Stimulated activated CD4-positive, alpha-beta T cell treated with anti-CD3 and anti-CD28 coated beads, Interleukin-12 subunit alpha, Interleukin-12 subunit beta, amount 100 ng/mL, for 4 hours (primary cell): ENCODE results near the gene TSR2.
"Not testable (repeated sequence)": the region's sequence is repeated elsewhere in the genome, so short reads cannot be mapped to it uniquely, and the experiment has no call there.

Experiments used
- DNase-seq: peaks from one replicate; pipeline ENCODE4 v3.0.0-alpha.2; 2020

Gene TSR2

DNA sequence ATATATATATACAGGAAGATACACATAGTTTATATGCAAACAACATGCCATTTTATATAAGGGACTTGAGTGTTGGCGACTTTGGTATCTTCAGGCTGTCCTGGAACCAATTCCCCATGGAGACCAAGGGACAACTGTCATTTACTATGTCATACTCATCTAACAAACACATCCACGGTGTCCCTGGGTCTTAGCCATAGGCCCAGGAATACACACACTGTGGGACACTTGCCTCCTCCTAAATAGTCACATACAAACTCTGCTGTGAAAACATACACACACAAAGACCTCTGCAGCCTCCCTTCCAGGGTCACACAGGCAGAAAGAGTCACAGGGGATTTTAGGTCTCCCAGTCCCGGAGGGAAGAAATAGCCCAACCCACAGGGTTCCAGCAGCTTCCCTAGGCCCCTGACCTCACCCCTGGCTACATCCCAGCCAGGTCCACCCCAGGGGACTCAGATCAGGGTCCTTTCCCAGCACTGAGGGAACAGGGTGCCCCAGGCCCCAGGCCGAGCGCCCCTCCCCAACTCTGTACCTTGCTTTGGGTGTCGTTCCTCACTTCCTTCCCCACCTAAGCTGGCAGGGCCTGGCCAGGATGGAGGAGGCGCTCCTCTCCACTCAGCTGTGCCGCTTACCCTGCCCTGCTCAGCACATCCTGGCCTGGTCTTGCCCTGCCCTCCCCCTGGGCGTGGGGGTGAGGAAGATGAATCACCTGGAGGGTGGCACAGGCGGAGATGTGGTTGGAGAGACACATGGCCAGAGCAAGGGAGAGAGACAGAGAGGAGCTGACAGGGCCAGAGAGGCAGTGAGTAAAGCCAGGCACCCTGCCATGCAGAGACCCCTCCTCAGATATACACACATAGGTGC lies 34.0 kb downstream of the TSR2 start:
- DNase-seq = no peak

- no peak for DNase-seq
Measured at GRCh38 chrX:54479136-54480111, 39.2 kb downstream of the TSR2 start.

DNA sequence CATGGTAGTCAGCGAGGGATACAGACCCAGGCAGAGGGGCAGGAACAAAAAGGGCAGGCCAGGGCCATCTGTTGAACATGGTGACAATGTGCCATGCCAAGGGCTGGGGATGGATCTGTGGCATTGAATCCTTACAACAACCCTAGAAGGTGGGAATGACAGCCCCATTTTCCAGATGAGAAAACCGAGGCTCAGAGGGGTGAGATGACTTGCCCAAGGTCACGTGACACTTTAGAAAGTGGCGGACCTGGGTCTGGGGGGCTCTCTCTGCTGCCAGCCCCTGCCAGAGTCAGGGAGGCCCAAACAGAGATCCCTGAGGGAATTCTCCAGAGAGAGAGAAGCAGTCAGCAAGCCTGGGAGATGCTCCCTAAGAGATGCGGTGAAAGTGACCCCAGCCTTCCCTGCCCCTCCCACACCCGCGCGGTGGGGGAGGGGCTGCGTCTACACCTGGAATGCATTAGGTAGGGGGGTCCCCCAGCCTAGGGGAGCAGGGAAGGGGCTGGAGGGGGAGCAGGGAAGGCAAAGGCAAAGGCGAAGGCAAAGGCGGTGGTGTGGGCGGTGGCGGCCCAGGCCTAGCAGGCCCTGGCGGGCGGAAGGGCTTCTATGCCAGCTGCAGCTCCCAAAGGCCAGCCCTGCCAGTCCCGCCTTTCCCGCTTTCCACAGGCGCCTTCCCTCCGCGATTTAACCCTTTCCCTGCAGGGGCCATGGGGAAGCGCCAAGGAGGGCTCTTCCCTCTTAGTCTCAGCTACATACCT lies 42.8 kb downstream of the TSR2 start:
- no peak for DNase-seq

- no peak for DNase-seq
Measured at GRCh38 chrX:54483946-54484345, 43.7 kb downstream of the TSR2 start.

DNA sequence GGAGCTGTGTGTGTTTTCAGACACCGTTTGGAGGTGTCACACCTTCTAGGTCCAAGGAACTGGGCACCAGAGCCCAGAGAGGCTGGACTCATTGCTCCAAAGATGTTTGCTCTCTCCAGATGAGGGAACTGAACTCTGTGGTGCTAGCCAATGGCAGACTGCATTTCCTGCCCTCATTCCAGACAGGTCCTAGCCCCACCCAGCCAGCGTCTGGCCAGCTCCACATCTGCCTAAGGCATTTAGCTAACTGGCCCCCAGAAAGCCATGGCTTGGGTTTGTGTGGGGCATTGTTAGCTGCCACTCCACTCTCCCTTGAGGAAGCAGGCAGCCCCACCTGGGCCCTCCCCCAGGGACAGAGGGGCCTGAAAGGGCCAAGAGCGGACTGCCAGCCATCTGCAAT lies 44.5 kb downstream of the TSR2 start:
- no peak for DNase-seq

- DNase-seq = not testable (repeated sequence)
Measured at GRCh38 chrX:54489819-54490218, 49.6 kb downstream of the TSR2 start.

DNA sequence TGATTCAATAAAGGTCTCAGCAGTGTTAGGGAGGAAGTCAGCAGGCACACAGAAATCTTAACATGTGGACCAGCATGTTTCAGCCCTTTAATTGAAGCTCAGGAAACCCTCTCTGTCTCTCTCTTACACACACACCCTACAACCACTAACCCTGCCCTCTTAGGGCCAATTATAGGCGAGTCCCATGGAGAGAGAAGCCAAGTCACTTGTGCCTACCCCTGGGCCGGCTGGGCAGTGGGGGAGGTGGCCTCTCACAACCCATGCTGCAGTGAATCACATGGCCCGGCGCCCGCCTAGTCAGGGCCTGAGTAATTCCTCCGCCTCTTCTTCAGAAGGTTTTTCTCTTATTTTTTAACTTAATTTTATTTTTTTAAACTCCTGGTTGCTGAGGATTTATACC lies 52.1 kb downstream of the TSR2 start:
- no peak for DNase-seq

- no peak for DNase-seq
Measured at GRCh38 chrX:54494166-54494988, 54.2 kb downstream of the TSR2 start.
